NCI-H1105 treated with DMSO at 0.1 percent for 48 hours (cell line): ENCODE results near the gene MC1R.
"Not testable (repeated sequence)": the region's sequence is repeated elsewhere in the genome, so short reads cannot be mapped to it uniquely, and the experiment has no call there.

Source experiments
- DNase-seq: peaks from one replicate; lab custom pipeline; 2025; lab: John Stamatoyannopoulos, UW

Gene MC1R

DNA sequence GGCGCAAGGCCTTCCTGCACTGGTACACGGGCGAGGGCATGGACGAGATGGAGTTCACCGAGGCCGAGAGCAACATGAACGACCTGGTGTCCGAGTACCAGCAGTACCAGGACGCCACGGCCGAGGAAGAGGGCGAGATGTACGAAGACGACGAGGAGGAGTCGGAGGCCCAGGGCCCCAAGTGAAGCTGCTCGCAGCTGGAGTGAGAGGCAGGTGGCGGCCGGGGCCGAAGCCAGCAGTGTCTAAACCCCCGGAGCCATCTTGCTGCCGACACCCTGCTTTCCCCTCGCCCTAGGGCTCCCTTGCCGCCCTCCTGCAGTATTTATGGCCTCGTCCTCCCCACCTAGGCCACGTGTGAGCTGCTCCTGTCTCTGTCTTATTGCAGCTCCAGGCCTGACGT lies 17.0 kb downstream of the MC1R start:
- not testable (repeated sequence) for DNase-seq

DNA sequence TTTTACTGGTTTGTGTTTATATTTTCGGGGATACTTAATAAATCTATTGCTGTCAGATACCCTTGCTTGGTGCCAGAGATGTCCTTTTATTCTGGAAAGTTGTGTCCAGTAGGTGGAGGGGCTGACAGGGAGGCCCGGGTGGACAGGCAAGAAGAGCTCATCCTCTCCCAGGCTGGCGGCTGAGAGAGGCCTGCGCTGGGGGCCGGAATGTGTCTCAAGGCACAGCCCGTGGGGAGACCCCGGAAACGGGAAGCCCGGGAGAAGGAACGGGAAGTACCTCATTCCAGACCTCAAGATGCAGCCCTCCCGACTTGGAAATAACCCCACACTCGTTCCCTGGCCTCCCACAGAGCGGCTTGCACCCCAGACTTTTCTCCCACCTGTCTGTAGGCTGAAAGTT lies 17.4 kb downstream of the MC1R start:
- no peak for DNase-seq

DNA sequence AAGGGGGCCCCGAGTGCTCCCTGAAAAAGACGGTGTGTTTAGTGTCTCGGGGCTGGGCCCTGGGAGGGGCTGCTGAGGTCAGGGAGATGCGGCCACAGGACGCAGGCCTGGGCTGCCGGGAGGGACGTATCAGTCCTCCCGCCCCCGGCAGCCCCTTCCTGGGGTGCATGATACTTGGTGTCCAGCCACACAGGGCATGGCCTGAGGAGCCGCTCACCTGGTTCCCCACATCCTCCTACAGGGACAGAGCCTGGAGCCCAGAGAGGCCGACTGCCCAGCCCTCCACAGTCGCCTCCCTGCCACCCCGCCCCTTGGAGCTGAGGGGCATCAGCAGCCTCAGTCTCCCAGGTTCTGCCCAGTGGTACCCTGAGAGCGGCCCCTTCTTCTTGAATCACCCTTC lies 17.8 kb downstream of the MC1R start:
- DNase-seq, result no peak

DNA sequence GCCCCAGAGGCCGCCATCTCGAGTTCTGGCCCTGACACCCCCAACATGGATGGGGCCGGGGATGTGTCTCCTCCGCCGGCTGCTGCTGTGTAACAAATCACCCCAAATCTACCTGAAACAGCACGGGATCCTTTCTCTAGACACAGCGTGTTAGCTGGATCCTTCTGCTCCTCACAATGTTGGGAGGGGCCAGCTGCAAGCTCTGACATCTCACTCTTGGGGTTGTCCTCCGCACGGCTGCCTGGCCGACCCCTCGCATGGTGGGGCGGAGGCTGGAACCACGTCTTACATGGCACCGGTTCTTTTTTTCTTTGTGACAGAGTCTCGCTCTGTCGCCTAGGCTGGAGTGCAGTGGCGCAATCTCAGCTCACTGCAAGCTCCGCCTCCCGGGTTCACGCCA lies 18.3 kb downstream of the MC1R start:
- DNase-seq, result no peak

DNA sequence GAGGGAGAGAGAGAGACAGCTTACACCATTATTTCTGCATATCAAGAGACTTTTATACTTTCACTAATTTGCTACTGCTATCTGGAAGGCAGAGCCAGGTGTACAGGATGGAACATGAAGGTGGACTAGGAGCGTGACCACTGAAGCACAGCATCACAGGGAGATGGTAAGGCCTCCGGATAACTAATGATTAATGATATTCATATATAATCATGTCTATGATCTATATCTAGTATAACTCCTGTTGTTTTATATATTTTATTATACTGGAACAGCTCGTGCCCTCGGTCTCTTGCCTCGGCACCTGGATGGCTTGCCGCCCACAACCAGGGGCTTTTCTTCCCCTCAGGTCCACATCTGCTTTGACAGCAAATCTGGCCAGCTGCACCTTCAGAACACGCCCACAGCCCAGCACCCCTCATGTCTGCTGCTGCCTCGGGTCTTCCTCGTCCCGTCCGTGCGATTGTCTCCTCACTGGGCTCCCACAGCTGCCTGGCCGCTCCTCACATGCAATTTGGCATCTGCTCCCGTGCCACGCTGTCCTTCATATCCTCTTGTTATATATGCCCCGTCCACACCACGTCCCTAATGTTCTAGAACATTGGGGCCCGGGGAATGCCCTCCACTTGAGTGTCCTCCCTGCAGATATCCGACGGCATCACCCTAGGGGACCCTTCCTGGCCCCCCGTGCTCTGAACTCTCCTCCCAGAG lies 19.7 kb downstream of the MC1R start:
- DNase-seq, result no peak

DNA sequence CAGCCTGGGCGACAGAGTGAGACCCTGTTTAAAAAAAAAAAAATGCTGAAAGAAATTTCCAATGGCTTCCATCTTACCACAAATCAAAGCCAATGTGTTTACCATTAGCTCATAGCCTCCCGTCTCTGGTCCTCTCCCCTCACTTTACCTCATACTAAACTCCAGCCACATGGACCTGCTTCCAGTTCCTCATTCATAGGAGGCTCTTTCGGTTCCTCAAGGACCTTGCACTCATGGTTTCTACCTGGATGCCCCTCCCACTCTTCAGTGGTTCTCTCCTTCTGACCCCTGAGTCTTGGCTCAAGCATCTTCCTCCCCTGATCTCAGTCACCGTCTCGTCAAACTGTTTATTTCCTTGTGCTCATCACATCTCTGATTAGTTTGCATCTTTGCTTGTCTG lies 26.1 kb downstream of the MC1R start:
- no peak for DNase-seq

DNA sequence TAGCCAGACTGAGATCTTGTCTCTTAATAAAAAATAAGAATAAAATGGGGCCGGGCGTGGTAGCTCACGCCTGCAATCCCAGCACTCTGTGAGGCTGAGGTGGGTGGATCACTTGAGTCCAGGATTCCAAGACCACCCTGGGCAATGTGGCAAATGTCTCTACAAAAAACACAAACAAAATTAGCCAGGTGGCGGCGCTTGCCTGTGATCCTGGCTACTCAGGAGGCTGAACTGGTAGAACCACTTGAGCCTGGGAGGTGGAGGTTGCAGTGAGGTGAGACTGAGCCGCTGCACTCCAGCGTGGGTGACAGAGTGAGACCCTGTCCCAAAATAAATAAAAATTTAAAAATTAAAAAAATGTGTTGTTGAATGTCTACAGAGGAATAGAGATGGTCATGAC lies 27.0 kb downstream of the MC1R start:
- DNase-seq, result no peak

DNA sequence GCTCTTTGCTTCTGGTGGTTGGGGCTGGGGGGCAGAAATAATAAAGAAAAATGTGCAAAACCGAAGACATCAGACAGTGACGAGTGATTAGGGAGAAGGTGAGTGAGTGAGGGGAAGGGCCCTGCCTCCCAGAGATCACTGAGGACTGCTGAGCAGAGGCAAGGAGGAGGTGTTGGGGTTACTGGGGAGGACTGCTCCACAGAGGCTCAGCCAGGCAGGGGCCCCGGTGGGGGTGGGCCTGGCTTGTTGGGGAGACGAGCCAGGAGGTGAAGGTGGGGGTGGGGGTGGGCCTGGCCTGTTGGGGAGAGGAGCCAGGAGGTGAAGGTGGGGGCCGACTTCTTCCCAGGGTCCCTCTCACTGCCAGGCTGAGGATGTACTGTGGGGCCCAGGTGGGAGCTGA lies 27.9 kb downstream of the MC1R start:
- DNase-seq, result no peak

DNA sequence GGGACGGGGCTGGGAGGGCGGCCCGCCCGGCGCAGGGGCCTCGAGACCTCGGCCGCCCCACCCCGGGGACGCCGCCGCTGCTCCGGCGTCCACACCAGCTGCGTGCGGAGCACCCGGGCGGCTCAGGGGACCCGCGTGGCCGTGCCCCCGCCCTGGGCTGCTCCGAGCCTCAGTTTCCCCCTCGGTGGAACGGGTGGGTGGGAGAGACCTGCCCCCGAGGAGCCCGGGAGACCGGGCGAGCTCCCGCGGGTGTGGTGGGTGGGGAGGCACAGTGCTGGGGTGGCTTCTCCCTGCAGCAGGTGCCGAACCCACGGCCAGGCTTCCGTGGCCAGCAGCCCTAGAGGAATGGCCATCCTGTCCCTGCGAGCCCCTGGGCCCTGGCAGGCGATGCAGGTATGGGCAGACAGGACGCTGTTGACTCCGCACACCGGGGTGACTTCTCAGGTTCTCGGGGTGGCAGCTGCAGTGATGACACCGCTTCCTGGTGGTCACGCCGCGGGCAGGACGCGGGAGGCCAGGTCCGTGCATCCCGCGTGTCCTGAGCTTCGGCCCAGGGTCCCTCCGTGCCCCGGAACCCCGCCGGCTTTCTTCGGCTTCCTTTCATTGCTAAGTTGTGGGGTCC lies 30.6 kb downstream of the MC1R start:
- DNase-seq, result no peak

DNA sequence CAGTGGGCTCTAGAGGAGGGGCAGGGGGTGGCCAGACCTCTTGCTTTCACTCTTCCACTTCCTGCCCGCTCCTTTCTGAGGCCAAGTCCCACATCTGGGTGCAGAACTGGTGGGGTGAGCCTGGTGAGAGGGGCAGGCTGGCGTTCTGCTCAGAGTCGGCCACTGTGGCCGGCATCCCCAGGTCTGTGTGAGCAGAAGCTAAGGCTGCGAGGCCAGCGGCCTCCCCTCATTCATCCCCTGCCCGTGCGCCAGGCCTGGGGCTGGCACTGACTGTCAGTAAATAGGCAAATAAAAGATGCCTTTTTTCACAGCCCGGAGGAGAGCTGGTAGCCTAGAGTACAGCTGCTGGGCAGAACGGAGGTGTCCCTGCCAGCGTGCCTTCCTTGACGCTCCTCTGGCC lies 31.1 kb downstream of the MC1R start:
- no peak for DNase-seq

DNA sequence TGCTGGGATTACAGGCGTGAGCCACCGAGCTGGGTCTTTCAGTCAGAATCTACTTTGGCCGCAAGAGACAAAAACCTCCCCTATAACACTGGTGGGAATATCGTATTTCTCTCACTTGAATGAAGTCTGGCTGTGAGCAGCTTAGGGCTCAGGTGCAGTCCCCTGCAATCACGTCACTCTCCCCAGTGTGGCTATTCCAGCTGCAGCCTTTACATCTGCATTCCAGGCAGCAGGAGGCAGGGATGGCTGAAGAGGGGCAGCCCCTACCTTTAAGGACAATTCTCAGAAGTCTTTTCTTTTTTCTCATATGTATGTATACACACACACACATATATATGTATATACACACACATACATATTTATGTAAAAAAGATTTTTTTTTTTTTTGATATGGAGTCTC lies 32.8 kb downstream of the MC1R start:
- DNase-seq, result no peak

DNA sequence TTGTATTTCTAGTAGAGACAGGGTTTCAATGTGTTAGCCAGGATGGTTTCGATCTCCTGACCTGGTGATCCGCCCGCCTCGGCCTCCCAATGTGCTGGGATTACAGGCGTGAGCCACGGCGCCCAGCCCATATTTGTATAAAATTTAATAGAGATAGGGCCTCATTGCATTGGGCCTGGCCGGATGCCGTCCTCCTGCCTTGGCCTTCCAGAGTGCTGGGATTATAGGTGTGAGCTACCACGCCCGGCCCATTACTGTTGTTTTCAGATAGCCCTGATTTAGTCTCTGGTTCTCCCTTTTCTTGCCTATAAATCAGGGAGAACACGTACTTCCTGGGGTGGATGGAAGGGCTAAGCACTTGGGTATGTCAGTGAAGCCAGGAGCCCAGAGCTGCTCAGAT lies 33.4 kb downstream of the MC1R start:
- no peak for DNase-seq

DNA sequence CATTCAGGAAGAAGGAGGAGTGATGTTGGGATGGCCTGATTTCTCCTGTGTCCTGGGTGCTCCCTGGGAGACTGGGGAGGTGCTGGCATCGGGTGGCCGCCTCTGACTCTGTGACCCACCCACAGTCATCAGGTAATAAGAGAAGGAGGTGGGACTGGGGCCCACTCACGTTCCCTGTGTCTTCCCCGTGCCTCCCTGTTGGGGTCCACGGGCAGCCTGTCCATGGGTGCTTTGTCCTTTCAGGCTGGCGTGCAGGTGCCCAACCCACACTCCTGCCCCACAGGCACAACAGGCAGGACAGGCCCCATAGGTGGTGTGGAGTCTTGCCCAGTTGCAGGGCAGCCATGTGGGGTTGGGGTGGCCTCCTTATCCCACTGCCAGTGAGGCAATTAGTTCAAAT lies 33.9 kb downstream of the MC1R start:
- no peak for DNase-seq

DNA sequence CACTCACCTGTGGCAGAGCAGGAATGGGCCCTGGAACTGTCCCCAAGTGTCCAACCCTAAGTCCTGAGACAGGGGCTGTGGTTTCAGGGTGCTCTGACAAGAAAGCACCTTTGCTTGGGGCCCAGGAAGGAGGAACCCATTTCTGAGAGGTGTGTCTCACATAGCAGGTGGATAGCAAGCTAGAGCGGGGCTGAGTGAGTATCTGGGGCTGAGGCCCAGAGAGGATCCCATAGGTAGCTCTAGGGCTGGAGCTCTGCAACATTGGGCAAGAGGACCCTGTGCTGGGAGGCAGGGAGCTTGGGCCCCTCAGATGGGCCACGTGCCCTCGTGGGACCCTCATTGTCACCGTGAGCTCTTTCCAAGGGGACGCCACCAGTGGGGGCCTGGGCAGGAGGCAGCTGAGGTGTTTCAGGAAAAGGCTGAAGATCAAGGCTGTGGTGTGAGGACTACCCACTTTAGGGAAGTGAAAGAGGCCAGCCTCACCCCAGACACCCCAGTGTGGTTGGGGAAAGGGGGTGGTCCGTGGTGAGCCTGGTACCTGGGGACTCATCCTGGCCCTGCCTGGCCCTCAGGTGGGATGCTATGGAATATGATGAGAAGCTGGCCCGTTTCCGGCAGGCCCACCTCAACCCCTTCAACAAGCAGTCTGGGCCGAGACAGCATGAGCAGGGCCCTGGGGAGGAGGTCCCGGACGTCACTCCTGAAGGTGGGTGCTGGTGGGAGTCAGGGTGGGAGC lies 35.2 kb downstream of the MC1R start:
- DNase-seq, result no peak

DNA sequence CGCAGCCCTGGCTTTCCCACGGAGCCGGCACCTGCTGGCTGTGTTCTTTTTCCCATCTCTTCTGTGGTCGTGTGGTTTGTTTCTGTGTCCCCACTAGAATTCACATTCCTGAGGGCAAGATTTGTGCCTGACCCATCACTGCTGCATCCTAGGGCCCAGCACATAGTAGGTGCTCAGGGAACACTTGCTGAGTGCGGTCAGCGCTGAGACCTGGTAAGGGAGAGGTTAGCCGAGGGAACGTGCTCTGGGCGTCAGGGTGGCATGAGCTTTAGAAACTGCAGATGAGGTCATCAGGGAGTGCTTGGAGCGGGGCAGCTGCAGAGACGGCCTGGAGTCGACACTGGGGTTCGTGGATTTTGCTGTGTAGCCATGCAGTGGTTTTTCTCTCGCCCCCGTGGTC lies 35.8 kb downstream of the MC1R start:
- no peak for DNase-seq

DNA sequence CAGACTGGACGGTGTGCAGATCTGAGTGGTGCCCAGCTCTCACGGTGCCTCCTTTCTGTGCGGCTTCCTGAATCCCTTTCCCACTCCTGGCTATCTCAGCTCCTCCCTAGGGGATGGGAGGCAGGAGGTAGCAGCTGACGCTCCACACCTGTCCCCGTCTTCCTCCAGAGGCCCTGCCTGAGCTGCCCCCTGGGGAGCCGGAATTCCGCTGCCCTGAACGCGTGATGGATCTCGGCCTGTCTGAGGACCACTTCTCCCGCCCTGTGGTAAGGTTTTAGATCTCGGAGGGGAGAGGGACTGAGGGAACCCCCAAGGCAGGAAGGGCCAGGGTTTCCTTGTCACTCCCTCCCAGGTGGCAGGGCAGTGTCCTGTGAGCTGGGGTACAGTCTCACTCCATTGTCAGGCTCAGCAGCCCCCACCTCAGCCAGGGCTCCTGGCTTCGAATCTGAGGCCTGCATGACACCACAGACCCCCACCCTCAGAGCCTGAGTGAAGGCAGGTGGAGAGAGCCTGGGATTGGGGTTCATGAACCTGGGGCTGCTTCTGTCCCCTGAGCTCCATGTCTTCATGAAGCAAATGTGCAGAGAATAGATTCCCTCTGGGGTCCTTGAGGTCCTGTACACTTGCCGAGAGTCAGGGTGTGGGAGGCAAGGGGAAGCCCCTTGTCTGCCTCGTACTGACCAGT lies 36.5 kb downstream of the MC1R start:
- no peak for DNase-seq

DNA sequence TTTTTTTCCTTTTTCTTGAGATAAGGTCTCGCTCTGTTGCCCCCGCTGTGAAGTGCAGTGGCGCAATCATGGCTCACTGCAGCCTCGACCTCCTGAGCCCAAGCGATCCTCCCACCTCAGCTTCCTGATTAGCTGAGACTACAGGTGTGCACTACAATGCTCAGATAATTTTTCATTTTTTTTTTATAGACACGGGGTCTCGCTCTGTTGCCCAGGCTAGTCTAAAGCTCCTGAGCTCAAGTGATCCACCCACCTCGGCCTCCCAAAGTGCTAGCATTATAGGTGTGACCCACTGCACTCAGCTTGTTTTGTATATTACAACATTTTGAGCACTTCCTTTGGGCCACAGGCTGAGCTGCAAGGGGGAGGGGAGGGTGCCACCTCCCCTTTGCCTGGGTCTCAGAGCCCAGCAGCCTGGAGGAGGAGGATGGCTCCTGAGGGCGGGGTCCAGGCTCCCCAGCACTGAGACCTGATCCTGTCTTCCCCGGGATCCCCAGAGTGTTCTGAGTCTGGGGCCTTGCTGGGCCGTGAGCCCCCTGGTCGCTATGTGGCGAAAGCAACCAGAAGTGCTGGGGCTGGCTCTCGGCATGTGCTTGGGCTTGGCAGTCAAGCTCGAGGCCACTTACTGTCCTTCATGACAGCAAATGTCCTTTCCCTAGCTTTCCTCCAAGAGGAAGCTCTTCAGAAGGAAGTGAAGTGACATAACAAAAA lies 38.0 kb downstream of the MC1R start:
- no peak for DNase-seq

DNA sequence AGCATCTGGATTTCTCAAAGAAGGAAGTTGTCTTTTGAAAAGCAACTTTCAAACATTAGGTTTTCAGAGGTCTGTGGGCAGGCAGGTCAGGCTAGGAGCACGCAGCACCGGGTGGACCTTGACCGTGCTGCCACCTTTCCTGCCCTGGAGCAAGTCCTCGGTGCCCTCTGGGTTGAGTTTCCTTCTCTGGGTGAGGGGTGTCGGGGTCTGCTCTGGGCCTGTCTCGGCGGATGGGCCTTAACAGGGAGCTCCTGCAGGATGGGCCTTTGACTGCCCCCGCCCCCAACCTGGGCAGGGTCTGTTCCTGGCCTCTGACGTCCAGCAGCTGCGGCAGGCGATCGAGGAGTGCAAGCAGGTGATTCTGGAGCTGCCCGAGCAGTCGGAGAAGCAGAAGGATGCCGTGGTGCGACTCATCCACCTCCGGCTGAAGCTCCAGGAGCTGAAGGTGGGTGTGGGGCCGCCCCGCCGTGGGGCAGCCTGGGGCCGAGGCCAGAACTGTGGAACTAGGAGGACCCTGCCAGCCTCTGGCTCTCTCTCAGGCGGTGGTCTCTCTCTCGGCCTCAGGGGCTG lies 38.6 kb downstream of the MC1R start:
- DNase-seq, result no peak

DNA sequence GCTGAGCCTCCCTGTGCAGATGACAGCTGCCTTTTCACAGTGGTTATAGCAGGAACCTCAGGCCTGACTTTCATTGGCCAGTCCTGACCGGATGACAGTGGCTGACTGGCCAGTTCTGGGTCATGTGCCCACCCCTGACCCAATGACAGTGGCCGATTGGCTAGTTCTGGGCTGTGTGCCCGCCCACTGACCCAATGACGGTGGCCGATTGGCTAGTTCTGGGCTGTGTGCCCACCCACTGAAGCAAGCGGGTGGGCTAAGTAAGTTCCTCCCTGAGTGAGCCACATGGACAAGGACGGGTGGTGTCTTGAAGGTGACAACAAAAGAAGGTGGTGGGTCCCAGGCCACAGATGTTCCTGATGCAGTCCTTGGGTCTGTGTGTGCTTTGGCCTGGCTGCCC lies 39.4 kb downstream of the MC1R start:
- DNase-seq, result no peak

DNA sequence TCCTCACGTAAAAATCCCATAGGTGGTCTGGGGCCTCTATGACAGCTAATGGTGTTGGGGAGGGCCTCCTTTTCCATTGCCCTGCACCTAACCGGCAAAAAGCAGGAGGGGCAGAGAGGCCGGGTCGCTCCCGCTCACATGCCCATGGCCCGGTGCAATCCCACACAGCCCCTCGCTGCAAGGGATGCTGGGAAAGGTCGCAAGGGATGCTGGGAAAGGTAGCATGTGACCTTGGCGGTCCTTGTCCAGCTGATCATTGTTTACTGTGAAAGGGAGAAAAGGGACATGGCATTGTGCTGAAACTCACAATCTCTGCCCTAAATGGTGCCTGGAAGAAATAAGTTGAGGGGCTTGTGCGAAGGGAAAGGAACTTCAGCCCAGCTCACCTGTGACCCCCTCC lies 39.9 kb downstream of the MC1R start:
- no peak for DNase-seq

DNA sequence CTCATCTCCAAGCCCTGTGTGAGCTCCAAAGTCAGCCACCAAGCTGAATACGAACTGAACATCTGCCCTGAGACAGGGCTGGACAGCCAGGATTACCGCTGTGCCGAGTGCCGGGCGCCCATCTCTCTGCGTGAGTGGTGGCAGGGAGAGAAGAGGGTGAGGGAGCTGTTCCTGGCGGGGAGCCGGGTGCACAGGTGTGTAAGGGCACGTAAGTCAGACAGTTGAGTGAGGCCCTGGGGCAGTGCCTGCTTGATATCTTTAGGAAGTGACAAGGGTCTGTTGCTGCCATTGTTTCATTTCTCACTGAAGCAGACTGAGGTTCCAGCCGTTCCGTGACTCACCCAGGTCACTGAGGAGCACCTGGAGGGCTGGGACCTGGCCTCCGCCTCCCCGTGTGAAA lies 42.3 kb downstream of the MC1R start:
- no peak for DNase-seq

DNA sequence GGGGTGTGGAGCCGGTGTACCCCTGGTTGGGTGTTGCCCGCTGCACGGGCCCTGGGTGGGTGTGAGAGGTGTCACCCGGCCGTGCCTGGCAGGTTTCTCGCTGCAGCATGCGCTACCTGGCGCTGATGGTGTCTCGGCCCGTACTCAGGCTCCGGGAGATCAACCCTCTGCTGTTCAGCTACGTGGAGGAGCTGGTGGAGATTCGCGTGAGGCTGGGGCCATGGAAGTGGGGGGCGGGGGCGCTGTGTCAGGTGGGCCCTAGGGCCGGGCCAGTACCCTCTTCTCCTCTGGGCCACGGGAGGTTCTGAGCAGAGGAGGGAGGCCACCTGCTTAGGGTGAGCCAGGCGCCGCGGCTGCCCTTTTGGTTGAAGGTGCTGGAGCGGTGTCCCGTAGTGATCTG lies 43.3 kb downstream of the MC1R start:
- DNase-seq, result no peak
